Endothelial cell of umbilical vein (primary cell): Measurements from ENCODE around the gene WHRN. TPM values are rescaled to one million over a fixed set of nuclear protein-coding genes. Genes with fewer than 3 reads are reported as not detected.

ENCODE experiments used
- BruUV-seq: library from RNA; stranded (reverse); fragments of 400-500 nt; replicated peaks from 2 replicates; lab custom pipeline; 2021; lab: Mats Ljungman, UMichigan
- CTCF ChIA-PET: fragments of 300-600, 350-600 bp; sonication (Branson Sonifier 250); formaldehyde crosslinking; loops from one replicate; lab custom pipeline; 2021; ENCODE audit warnings: antibody characterized with exemption, inconsistent platforms; lab: Charles Lee
- POLR2A ChIA-PET: fragments of 300-600, 350-600 bp; sonication (Branson Sonifier 250); formaldehyde crosslinking; loops from one replicate; lab custom pipeline; 2021; ENCODE audit warnings: antibody characterized with exemption, inconsistent platforms; lab: Charles Lee
- DNase-seq: peaks from one replicate; pipeline ENCODE4 v3.0.0-alpha.2; 2011; ENCODE audit warnings: low read depth, low spot score
- FAIRE-seq: peaks from 2 replicates; lab custom pipeline; 2011; peaks lifted over from hg19 to GRCh38; lab: Jason Lieb, UNC
- H2AFZ ChIP-seq: 2 replicates; pipeline ENCODE4 v1.6.0; 2012; ENCODE audit warnings: low read depth, low read length, control low read depth, inconsistent platforms
- H3K27ac ChIP-seq: 2 replicates; pipeline ENCODE4 v1.5.1; 2011; ENCODE audit warnings: low read depth, mild to moderate bottlenecking, control low read depth, low read length, moderate library complexity; ENCODE audit not compliant: insufficient read depth
- H3K27me3 ChIP-seq, 2 experiments: 2 replicates each; pipeline versions ENCODE4 v1.6.0 to v1.6.1; 2011; ENCODE audit warnings: low read length in 2 of 2, mixed read lengths in 1 of 2; ENCODE audit not compliant: control insufficient read depth in 2 of 2, insufficient read depth in 2 of 2
- H3K36me3 ChIP-seq, 2 experiments: 2 replicates in 1 of 2; 3 replicates in 1 of 2; pipeline ENCODE4 v1.5.1; 2011; ENCODE audit warnings: low read length in 2 of 2, mild to moderate bottlenecking in 1 of 2, moderate library complexity in 1 of 2; ENCODE audit not compliant: control insufficient read depth in 2 of 2, insufficient read depth in 2 of 2; ENCODE audit errors: extremely low read depth in 1 of 2
- H3K4me1 ChIP-seq: 3 replicates; pipeline ENCODE4 v1.5.1; 2011; ENCODE audit warnings: mild to moderate bottlenecking, low read length; ENCODE audit not compliant: control insufficient read depth, insufficient read depth; ENCODE audit errors: extremely low read depth
- H3K4me2 ChIP-seq: 2 replicates; pipeline ENCODE4 v1.6.1; 2011; ENCODE audit warnings: low read length, control low read depth, mixed read lengths; ENCODE audit not compliant: insufficient read depth
- H3K4me3 ChIP-seq, 3 experiments: fragments of 200-600 bp in 1 of 3; sonication (generic), shearing (Covaris generic) in 1 of 3; replicated peaks in 1 of 3; 2 replicates each; pipeline ENCODE4 v1.5.1; 2011 to 2016; ENCODE audit warnings: control low read depth in 3 of 3, low read length in 3 of 3, mild to moderate bottlenecking in 2 of 3, inconsistent platforms in 1 of 3, low read depth in 1 of 3, moderate library complexity in 1 of 3; ENCODE audit not compliant: insufficient read depth in 1 of 3
- H3K79me2 ChIP-seq: 2 replicates; pipeline ENCODE4 v1.6.0; 2012; ENCODE audit warnings: low read length, inconsistent platforms; ENCODE audit not compliant: control insufficient read depth, insufficient read depth
- H3K9ac ChIP-seq: replicated peaks from 2 replicates; pipeline ENCODE3; 2011; ENCODE audit warnings: low read length, control low read depth; ENCODE audit not compliant: insufficient read depth; ENCODE audit errors: extremely low read depth
- H3K9me1 ChIP-seq: replicated peaks from 3 replicates; pipeline ENCODE4 v1.6.0; 2011; ENCODE audit warnings: mild to moderate bottlenecking, low read length; ENCODE audit not compliant: control insufficient read depth, insufficient read depth; ENCODE audit errors: extremely low read depth
- H3K9me3 ChIP-seq: replicated peaks from 2 replicates; pipeline ENCODE4 v1.5.1; 2012; ENCODE audit warnings: low read length, inconsistent platforms; ENCODE audit not compliant: control insufficient read depth, insufficient read depth
- H4K20me1 ChIP-seq: replicated peaks from 2 replicates; pipeline ENCODE3; 2011; ENCODE audit warnings: mild to moderate bottlenecking, low read length; ENCODE audit not compliant: control insufficient read depth, insufficient read depth; ENCODE audit errors: extremely low read depth
- EZH2 ChIP-seq: IDR thresholded peaks from 2 replicates; pipeline ENCODE4 v1.6.1; 2012; ENCODE audit warnings: borderline replicate concordance, low read depth, mild to moderate bottlenecking, moderate library complexity, low read length, inconsistent platforms; ENCODE audit not compliant: severe bottlenecking
- FOS ChIP-seq: IDR thresholded peaks from 2 replicates; pipeline ENCODE4 v1.6.1; 2011; ENCODE audit warnings: mild to moderate bottlenecking, low read length, moderate library complexity, borderline replicate concordance; ENCODE audit not compliant: insufficient read depth
- GATA2 ChIP-seq: IDR thresholded peaks from 2 replicates; pipeline ENCODE4 v1.7.0; 2011; ENCODE audit warnings: low read depth, mild to moderate bottlenecking, moderate library complexity, mixed read lengths, low read length; ENCODE audit not compliant: insufficient read length, insufficient read depth
- JUN ChIP-seq: IDR thresholded peaks from 2 replicates; pipeline ENCODE4 v1.6.1; 2011; ENCODE audit warnings: borderline replicate concordance, low read depth; ENCODE audit not compliant: insufficient read length, insufficient read depth
- MYC ChIP-seq: IDR thresholded peaks from one replicate; pipeline ENCODE4 v1.6.1; 2011; ENCODE audit warnings: mild to moderate bottlenecking, low read depth, low read length
- POLR2A ChIP-seq: IDR thresholded peaks from 2 replicates; pipeline ENCODE4 v1.6.1; 2012; ENCODE audit warnings: low read depth, mild to moderate bottlenecking, control low read depth, low read length
- POLR2AphosphoS5 ChIP-seq: IDR thresholded peaks from 2 replicates; pipeline ENCODE4 v1.6.1; 2012; ENCODE audit warnings: low read depth, mild to moderate bottlenecking, control low read depth, low read length, moderate library complexity; ENCODE audit not compliant: insufficient read depth
- dilution Hi-C: fragments of 300-500 bp; cut with MboI; formaldehyde crosslinking; loops from one replicate; pipeline ENCODE4 v1.15.0; 2019; ENCODE audit warnings: low sequenced_read_pairs; ENCODE audit not compliant: extremely low pct_ligation_motif_present
- intact Hi-C: fragments of 100-400 bp; cut with micrococcal nuclease; formaldehyde crosslinking; loops from one replicate; pipeline ENCODE4 v1.10.0; 2022
- polyA plus RNA-seq, 4 experiments: library from polyadenylated mRNA; depleted of rRNA in 3 of 4; stranded (reverse) in 3 of 4; unstranded in 1 of 4; fragments of >200 nt; gene quantifications; 2 replicates each; pipeline versions ENCODE4 v1.2.1 to v1.2.3, GENCODE V29; 2011 to 2012; ENCODE audit warnings: missing spikeins in 1 of 4
- total RNA-seq: library from RNA; stranded (reverse); gene quantifications from 2 replicates; pipeline ENCODE4 v1.2.3, GENCODE V29; 2021
- TF ChIP-seq, protein P1 (sequence below): IDR thresholded peaks from 2 replicates; pipeline ENCODE4 v1.6.1; 2011; ENCODE audit not compliant: insufficient read depth, insufficient read length
- TF ChIP-seq, protein P2 (sequence below), 2 donors: IDR thresholded peaks; 1 replicate in 1 of 2; 2 replicates in 1 of 2; pipeline ENCODE4 v1.5.1; 2011; ENCODE audit warnings: low read length in 2 of 2, mild to moderate bottlenecking in 2 of 2, moderate library complexity in 2 of 2, control low read depth in 1 of 2, inconsistent platforms in 1 of 2, low read depth in 1 of 2; ENCODE audit not compliant: insufficient read depth in 1 of 2; ENCODE audit errors: extremely low read depth in 1 of 2

The WHRN gene
- total and polyA plus RNA-seq, 2 donors (not counting 3 experiments of a cell fraction or from before 2014, with no cell fraction given): 0.35 to 0.69 TPM

DNA sequence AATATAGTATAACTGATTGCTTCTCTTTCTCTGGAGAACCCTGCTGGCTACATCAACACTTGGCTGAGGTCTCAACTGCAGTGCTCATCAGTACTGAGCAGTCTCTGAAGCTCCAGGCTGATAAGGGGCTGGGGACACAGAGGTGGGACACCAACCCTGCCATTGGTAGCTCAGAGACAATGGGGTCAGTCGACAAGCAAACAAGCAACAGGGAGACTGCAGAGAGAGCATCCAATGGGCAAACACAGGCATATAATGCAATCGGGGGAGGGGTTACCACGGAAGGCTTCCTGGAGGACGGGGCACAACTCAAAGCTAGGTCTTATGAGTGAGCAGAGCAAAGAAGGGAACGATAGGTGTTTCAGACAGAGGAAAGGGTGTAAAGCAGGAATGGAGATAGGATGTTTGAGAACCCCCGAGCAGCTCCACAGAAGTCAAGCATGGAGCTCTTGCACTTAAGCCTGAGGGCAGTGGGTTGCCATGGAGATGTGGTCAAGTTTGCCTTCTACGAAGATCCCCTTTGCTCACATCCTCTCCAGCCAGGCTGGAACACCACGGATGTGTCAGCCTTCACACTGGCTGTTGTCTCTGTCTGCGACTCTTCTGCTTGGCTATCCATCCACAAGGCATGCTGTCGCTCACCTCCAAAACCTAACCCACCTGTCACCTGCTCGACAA, 96.0 kb downstream of the WHRN start:
- Histone ChIP-seq H4K20me1 (no peaks in the 10 kb centered on the region), H3K36me3 (no peaks in the 10 kb centered on the region), H3K27me3 (peaks cover 0 to 2% of the 10 kb centered on the region in 2 experiments), H3K4me3 (no peak overlapping the region), H2AFZ (no peak overlapping the region), H3K9me1 (no peaks in the 10 kb centered on the region), H3K4me2 (no peak overlapping the region), H3K79me2 (no peaks in the 10 kb centered on the region), H3K9me3 (no peaks in the 10 kb centered on the region), H3K4me1 (no peaks in the 10 kb centered on the region), H3K27ac (no peak overlapping the region), H3K9ac (no peak overlapping the region)
- DNase-seq (no peak), FAIRE-seq (no peak)
- dilution Hi-C loops (no loop called here), intact Hi-C loops (loop anchor here (5.0 kb wide), 1 partner anchor 1113 kb away; no protein-coding TSS in a partner anchor)
- TF ChIP-seq MYC: no peak
- TF ChIP-seq, protein P1, sequence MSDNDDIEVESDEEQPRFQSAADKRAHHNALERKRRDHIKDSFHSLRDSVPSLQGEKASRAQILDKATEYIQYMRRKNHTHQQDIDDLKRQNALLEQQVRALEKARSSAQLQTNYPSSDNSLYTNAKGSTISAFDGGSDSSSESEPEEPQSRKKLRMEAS: no peak
- no peak for TF ChIP-seq POLR2A
- no peak for TF ChIP-seq FOS
- TF ChIP-seq POLR2AphosphoS5: no peak
- TF ChIP-seq GATA2: no peak
- TF ChIP-seq, protein P2, sequence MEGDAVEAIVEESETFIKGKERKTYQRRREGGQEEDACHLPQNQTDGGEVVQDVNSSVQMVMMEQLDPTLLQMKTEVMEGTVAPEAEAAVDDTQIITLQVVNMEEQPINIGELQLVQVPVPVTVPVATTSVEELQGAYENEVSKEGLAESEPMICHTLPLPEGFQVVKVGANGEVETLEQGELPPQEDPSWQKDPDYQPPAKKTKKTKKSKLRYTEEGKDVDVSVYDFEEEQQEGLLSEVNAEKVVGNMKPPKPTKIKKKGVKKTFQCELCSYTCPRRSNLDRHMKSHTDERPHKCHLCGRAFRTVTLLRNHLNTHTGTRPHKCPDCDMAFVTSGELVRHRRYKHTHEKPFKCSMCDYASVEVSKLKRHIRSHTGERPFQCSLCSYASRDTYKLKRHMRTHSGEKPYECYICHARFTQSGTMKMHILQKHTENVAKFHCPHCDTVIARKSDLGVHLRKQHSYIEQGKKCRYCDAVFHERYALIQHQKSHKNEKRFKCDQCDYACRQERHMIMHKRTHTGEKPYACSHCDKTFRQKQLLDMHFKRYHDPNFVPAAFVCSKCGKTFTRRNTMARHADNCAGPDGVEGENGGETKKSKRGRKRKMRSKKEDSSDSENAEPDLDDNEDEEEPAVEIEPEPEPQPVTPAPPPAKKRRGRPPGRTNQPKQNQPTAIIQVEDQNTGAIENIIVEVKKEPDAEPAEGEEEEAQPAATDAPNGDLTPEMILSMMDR (IDR thresholded peaks at IDR 0.05; ENCODE audit: extremely low read depth in 1 of 2, insufficient read depth in 1 of 2, low read depth in 1 of 2, low read length in 2 of 2): no peak
- no peak for TF ChIP-seq JUN
- TF ChIP-seq EZH2: no peak
- ChIA-PET CTCF (interaction anchor here (0.8 to 9.5 kb wide), 7 partner anchors 11 to 605 kb away, joined by 3 to 397 read pairs (median 3); partner anchors contain the start of gene TEX53), POLR2A (no interaction called here)
- no TSS peak for BruUV-seq
